ENCODE data around the gene FAM78A. TPM values are rescaled to one million over a fixed set of nuclear protein-coding genes. Genes with fewer than 3 reads are reported as not detected.

The FAM78A gene
- total RNA-seq, 1 experiment from 2014 or later: 0.40 TPM

- H3K4me3 Mint-ChIP-seq (ENCODE audit: unreplicated experiment): no peak overlapping the region
These were observed 33.4 kb upstream of the FAM78A start for GRCh38 chr9:131309530-131310276.

DNA sequence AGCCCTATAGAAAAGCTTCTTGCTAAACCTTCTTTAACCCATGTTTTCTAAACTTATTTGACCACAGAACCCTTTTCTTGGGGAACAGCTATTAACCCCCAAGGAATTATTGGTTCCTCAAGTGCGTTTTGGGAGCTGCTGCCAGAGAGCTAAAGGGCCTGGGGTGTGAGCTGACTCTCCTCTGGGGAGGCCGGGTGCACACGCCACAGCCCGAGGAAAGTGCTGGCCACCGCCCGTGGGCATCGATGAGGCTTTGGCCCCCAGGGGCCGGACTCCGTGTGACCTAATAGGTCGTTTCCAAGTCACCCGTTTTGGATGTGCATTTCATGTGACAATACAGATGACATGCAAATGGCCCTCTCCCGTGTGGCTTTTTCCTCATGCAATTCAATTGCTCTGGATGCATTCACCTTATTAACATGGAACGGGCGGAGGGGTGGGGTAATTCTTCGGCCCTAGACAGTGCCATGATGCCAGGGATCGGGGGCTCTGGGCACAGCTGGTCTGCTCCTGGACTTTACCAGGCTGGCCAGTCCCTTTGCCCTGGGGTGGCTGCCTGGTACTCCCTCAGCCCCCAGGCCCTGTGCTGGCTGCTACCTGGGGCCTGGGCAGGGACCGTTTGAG is 32.7 kb upstream of the FAM78A start:
- no TSS peak for BruUV-seq (replicated peaks)
- ChIA-PET CTCF (interaction anchor here (0.7 kb wide), 1 partner anchor 222 kb away, joined by 3 read pairs; no protein-coding TSS in a partner anchor), POLR2A (no interaction called here)
- Mint-ChIP-seq H3K4me3 (ENCODE audit: unreplicated experiment) (no peak overlapping the region), H3K36me3 (ENCODE audit: insufficient read depth, unreplicated experiment) (no peaks in the 10 kb centered on the region), H3K27me3 (ENCODE audit: insufficient read depth, unreplicated experiment) (no peaks in the 10 kb centered on the region), H3K27ac (ENCODE audit: low read depth, unreplicated experiment) (no peak overlapping the region), H3K9me3 (ENCODE audit: unreplicated experiment) (no peaks in the 10 kb centered on the region), H3K4me1 (ENCODE audit: insufficient read depth, unreplicated experiment) (no peaks in the 10 kb centered on the region)
- intact Hi-C loops (cut with micrococcal nuclease): no loop called here
- no peak for DNase-seq (ENCODE audit: unreplicated experiment)
- TF ChIP-seq CTCF (IDR thresholded peaks at IDR 0.05; ENCODE audit: unreplicated experiment): no peak

More at GRCh38 chr9:131309530-131310276, 33.4 kb upstream of the FAM78A start:
- H3K36me3 Mint-ChIP-seq (ENCODE audit: insufficient read depth, unreplicated experiment): no peaks in the 10 kb centered on the region
- ChIA-PET POLR2A (no interaction called here), CTCF (interaction anchor here (0.7 to 0.9 kb wide), 2 partner anchors 41 to 223 kb away, joined by 3 read pairs; no protein-coding TSS in a partner anchor)
- no peak for TF ChIP-seq CTCF (IDR thresholded peaks at IDR 0.05; ENCODE audit: unreplicated experiment)
- no peak overlapping the region for H3K27ac Mint-ChIP-seq (ENCODE audit: low read depth, unreplicated experiment)
- no peaks in the 10 kb centered on the region for H3K27me3 Mint-ChIP-seq (ENCODE audit: insufficient read depth, unreplicated experiment)
- no peaks in the 10 kb centered on the region for H3K4me1 Mint-ChIP-seq (ENCODE audit: insufficient read depth, unreplicated experiment)
- no peak for DNase-seq (ENCODE audit: unreplicated experiment)
- no peaks in the 10 kb centered on the region for H3K9me3 Mint-ChIP-seq (ENCODE audit: unreplicated experiment)
- intact Hi-C loops (cut with micrococcal nuclease): no loop called here
- no TSS peak for BruUV-seq (replicated peaks)

- TF ChIP-seq CTCF (IDR thresholded peaks at IDR 0.05; ENCODE audit: unreplicated experiment): no peak
- H3K9me3 Mint-ChIP-seq (ENCODE audit: unreplicated experiment): no peaks in the 10 kb centered on the region
- DNase-seq (ENCODE audit: unreplicated experiment): no peak
- no peaks in the 10 kb centered on the region for H3K36me3 Mint-ChIP-seq (ENCODE audit: insufficient read depth, unreplicated experiment)
- CTCF ChIA-PET: no interaction called here
- no TSS peak for BruUV-seq (replicated peaks)
- intact Hi-C loops (cut with micrococcal nuclease): no loop called here
- H3K4me3 Mint-ChIP-seq (ENCODE audit: unreplicated experiment): no peak overlapping the region
- H3K27ac Mint-ChIP-seq (ENCODE audit: low read depth, unreplicated experiment): no peak overlapping the region
- no peaks in the 10 kb centered on the region for H3K4me1 Mint-ChIP-seq (ENCODE audit: insufficient read depth, unreplicated experiment)
- POLR2A ChIA-PET: no interaction called here
- no peaks in the 10 kb centered on the region for H3K27me3 Mint-ChIP-seq (ENCODE audit: insufficient read depth, unreplicated experiment)
These were observed 32.1 kb upstream of the FAM78A start for GRCh38 chr9:131308452-131308851.

DNA sequence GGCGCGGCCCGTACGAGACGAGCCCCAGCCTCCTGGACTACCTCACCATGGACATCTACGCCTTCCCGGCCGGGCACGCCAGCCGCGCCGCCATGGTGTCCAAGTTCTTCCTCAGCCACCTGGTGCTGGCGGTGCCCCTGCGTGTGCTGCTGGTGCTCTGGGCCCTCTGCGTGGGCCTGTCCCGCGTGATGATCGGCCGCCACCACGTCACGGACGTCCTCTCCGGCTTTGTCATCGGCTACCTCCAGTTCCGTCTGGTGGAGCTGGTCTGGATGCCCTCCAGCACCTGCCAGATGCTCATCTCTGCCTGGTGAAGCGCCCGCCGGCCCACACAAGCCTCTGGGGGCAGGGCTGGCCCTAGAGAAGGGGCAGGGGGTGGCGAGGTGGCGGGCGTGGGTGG is 31.7 kb upstream of the FAM78A start:
- TF ChIP-seq CTCF (IDR thresholded peaks at IDR 0.05; ENCODE audit: unreplicated experiment): no peak
- H3K4me3 Mint-ChIP-seq (ENCODE audit: unreplicated experiment): no peak overlapping the region
- H3K4me1 Mint-ChIP-seq (ENCODE audit: insufficient read depth, unreplicated experiment): no peaks in the 10 kb centered on the region
- ChIA-PET CTCF (no interaction called here), POLR2A (no interaction called here)
- BruUV-seq (replicated peaks): no TSS peak
- H3K27me3 Mint-ChIP-seq (ENCODE audit: insufficient read depth, unreplicated experiment): no peaks in the 10 kb centered on the region
- no peaks in the 10 kb centered on the region for H3K9me3 Mint-ChIP-seq (ENCODE audit: unreplicated experiment)
- intact Hi-C loops (cut with micrococcal nuclease): no loop called here
- H3K36me3 Mint-ChIP-seq (ENCODE audit: insufficient read depth, unreplicated experiment): no peaks in the 10 kb centered on the region
- no peak overlapping the region for H3K27ac Mint-ChIP-seq (ENCODE audit: low read depth, unreplicated experiment)
- DNase-seq (ENCODE audit: unreplicated experiment): no peak

Data from MCF 10A (cell line).